K562 (cell line): ENCODE results near the gene NEURL4. TPM values are rescaled to one million over a fixed set of nuclear protein-coding genes. Genes with fewer than 3 reads are reported as not detected.

ENCODE experiments used
- AFF4 ChIP-seq: sonication (generic); formaldehyde crosslinking; IDR thresholded peaks from 2 replicates; pipeline ENCODE4 v1.8.0; 2023; ENCODE audit warnings: mild to moderate bottlenecking, missing genetic modification reagents
- BRD4 ChIP-seq: fragments of 200-600 bp; sonication (generic); IDR thresholded peaks from 2 replicates; pipeline ENCODE4 v1.6.1; 2017; ENCODE audit warnings: inconsistent platforms
- CREM ChIP-seq: IDR thresholded peaks from 2 replicates; pipeline ENCODE4 v1.6.1; 2014; ENCODE audit warnings: antibody characterized with exemption, low read depth
- CTBP1 ChIP-seq: fragments of 450-650 bp; IDR thresholded peaks from 2 replicates; pipeline ENCODE4 v1.6.1; 2016; ENCODE audit warnings: borderline replicate concordance
- E2F4 ChIP-seq: sonication (generic); formaldehyde crosslinking; IDR thresholded peaks from 2 replicates; pipeline ENCODE4 v1.8.0; 2022; ENCODE audit warnings: mild to moderate bottlenecking, low read depth, missing genetic modification reagents
- EP300 ChIP-seq: IDR thresholded peaks from 2 replicates; pipeline ENCODE4 v1.6.1; 2012; ENCODE audit warnings: low read length, improper control_type of control experiment
- EWSR1 ChIP-seq: fragments of 450-650 bp; IDR thresholded peaks from 2 replicates; pipeline ENCODE4 v1.6.1; 2018; ENCODE audit warnings: borderline replicate concordance, mild to moderate bottlenecking, low read depth, moderate library complexity; ENCODE audit not compliant: partially characterized antibody
- KLF1 ChIP-seq: fragments of 450-650 bp; IDR thresholded peaks from 2 replicates; pipeline ENCODE4 v1.6.1; 2016; ENCODE audit warnings: missing genetic modification characterization, missing compliant biosample characterization
- PCBP1 ChIP-seq: fragments of 200-400 bp; formaldehyde crosslinking; IDR thresholded peaks from 2 replicates; pipeline ENCODE4 v1.6.1; 2018; ENCODE audit warnings: mild to moderate bottlenecking, low read depth, low read length; ENCODE audit not compliant: poor library complexity, severe bottlenecking
- PHF8 ChIP-seq: fragments of 200-600 bp; sonication (generic); IDR thresholded peaks from 2 replicates; pipeline ENCODE4 v1.6.1; 2012; ENCODE audit warnings: mixed run types, mild to moderate bottlenecking, inconsistent platforms, low read length, moderate library complexity, borderline replicate concordance
- SP2 ChIP-seq: IDR thresholded peaks from 2 replicates; pipeline ENCODE4 v1.6.1; 2011; ENCODE audit warnings: mild to moderate bottlenecking, low read depth, low read length, moderate library complexity; ENCODE audit not compliant: poor library complexity, severe bottlenecking; ENCODE audit errors: extremely low read depth
- UBTF ChIP-seq, 2 experiments: IDR thresholded peaks; 2 replicates each; pipeline ENCODE4 v1.6.1; 2012; ENCODE audit warnings: improper control_type of control experiment in 2 of 2, low read depth in 2 of 2, low read length in 2 of 2, borderline replicate concordance in 1 of 2
- USF1 ChIP-seq: sonication (generic); formaldehyde crosslinking; IDR thresholded peaks from 2 replicates; pipeline ENCODE4 v1.9.0; 2022; ENCODE audit warnings: mild to moderate bottlenecking, missing genetic modification reagents
- ZBTB9 ChIP-seq: fragments of 450-650 bp; formaldehyde crosslinking; IDR thresholded peaks from 2 replicates; pipeline ENCODE4 v1.4.0; 2020; ENCODE audit warnings: mild to moderate bottlenecking, moderate library complexity
- polyA plus RNA-seq, 8 experiments: library from polyadenylated mRNA; depleted of rRNA in 4 of 8; stranded (reverse) in 5 of 8; unstranded in 3 of 8; fragments of >200 nt; fragmentation: Nextera tagmentation in 2 of 8; fragmentation: Illumina TruSeq in 1 of 8; extraction: Ambion mirVana in 2 of 8; extraction: Trizol in 1 of 8; gene quantifications; 2 replicates each; pipeline versions ENCODE4 v1.2.1 to v1.2.3, GENCODE V29; 2011 to 2014; ENCODE audit warnings: inconsistent platforms in 1 of 8, missing spikeins in 1 of 8
- total RNA-seq, 7 experiments: library from RNA; depleted of rRNA in 6 of 7; stranded (reverse); fragments of >200 nt in 6 of 7; fragmentation: Illumina TruSeq in 2 of 7; extraction: Trizol in 2 of 7; gene quantifications; 2 replicates each; pipeline versions ENCODE4 v1.2.1 to v1.2.3, GENCODE V29; 2011 to 2021; ENCODE audit warnings: low replicate concordance in 1 of 7

NEURL4 gene
- total and polyA plus RNA-seq, 9 of the 15 experiments (the other 6 are each of a cell fraction or from before 2014, with no cell fraction given) = 0.08 to 37.4 (median 11.5) TPM

- TF ChIP-seq E2F4 (CRISPR knock-in tag) (no peak), KLF1 (tag) (no peak), SP2 (no peak), BRD4 (peak; percentile 64; the same call in 1 of the 2 replicates), USF1 (CRISPR knock-in tag) (no peak), UBTF (IDR thresholded peaks at IDR 0.05; ENCODE audit: borderline replicate concordance in 1 of 2, low read depth in 2 of 2, low read length in 2 of 2) (no peak), PCBP1 (peak; percentile 56), EWSR1 (no peak), PHF8 (peak; percentile 45; the same call in 1 of the 2 replicates), EP300 (no peak), AFF4 (CRISPR knock-in tag) (peak; percentile 74), ZBTB9 (CRISPR knock-in tag) (no peak), CREM (peak; percentile 80), CTBP1 (peak; percentile 54; the same call in 1 of the 2 replicates)
Measured at GRCh38 chr17:7307686-7308624, 21.2 kb downstream of the NEURL4 start (continued).
